Vagina (tissue), 2 donors: ENCODE data around the gene PNLIPRP1.

Experiments used
- POLR2A ChIP-seq, 2 donors: fragments of 450-650 bp; IDR thresholded peaks; one replicate each; pipeline ENCODE4 v1.6.1; 2017; ENCODE audit warnings: antibody characterized with exemption in 2 of 2, mild to moderate bottlenecking in 2 of 2, moderate library complexity in 2 of 2
- POLR2AphosphoS5 ChIP-seq, 2 donors: sonication (generic); formaldehyde crosslinking; IDR thresholded peaks; one replicate each; pipeline ENCODE4 v1.9.0; 2017; ENCODE audit warnings: antibody characterized with exemption in 2 of 2, mild to moderate bottlenecking in 2 of 2, low read depth in 1 of 2; ENCODE audit not compliant: insufficient read depth in 1 of 2

DNA sequence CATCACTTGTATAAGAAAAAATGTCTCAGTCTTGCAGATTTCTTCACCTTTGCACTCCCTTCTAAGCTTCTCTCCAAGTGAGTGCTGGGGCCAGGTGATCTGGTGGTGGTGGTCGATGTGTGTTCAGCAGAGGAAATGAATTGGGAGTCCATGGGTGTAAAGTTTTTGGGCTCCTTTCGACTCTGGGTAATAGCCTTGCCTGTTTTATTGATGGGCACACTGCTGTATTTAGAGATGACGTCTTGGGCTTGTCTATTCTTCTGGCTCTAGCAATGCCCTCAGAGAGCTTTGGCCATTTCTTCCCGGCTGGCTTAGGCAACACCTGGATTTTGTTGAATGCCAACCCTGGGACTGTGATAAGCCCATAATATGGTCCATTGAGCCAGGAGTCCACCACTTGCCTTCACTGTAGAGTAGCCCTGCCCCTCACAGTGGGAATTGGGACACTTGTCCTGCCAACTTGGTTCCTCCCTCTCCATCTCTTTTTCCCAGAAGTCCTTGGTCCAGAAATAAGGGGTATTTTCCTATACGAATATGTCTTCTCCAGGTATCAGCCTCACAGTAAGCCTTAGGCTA, 33.4 kb upstream of the PNLIPRP1 start:
- TF ChIP-seq POLR2AphosphoS5 (IDR thresholded peaks at IDR 0.05; ENCODE audit: insufficient read depth in 1 of 2, low read depth in 1 of 2) (no peak), POLR2A (IDR thresholded peaks at IDR 0.05) (no peak)
